HG03432 (cell line): ENCODE results near the gene ANKRD17.
"Not testable (repeated sequence)": the region's sequence is repeated elsewhere in the genome, so short reads cannot be mapped to it uniquely, and the experiment has no call there.

Source experiments
- ATAC-seq: cut with Tn5 transposase; IDR thresholded peaks from one replicate; pipeline ENCODE4 v1.9.1; 2021; ENCODE audit warnings: mild to moderate bottlenecking, moderate library complexity; ENCODE audit not compliant: unreplicated experiment

Gene ANKRD17

DNA sequence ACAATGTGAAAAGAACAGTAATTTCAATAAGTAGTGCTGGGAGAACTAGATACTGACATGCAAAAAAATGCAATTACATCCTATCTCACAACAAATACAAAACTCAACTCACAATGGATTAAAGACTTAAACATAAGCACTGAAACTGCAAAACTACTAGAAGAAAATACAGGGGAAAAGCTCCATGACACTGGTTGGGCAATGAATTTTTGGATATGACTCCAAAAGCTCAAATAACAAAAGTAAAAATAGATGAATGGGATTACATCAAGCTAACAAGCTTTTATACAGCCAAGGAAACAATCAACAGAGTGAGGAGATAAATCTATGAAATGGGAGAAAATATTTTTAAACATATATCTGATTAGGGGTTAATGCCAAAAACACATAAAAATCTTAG, 53.1 kb downstream of the ANKRD17 start:
- ATAC-seq, result no peak

GRCh38 chr4:73203976-73204375, 54.6 kb downstream of the ANKRD17 start:
- ATAC-seq, result not testable (repeated sequence)

GRCh38 chr4:73197220-73197619, 61.4 kb downstream of the ANKRD17 start:
- no peak for ATAC-seq

DNA sequence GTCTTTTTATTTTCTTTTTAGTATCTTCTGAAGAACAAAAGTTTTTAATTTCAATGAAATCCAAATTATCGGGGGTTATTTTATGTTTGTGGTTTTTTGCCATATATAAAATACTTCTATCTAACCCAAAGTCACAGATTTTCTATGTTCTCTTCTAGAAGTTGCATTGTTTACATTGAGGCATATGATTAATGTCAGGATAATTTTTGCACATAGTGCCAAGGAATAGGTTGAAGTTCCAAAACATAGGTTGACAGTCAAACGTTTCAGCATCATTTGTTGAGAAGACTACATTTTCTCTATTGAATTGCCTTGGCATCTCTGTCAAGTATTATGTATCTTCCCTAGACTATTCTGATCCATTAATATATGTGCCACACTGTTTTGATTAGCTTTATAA, 64.5 kb downstream of the ANKRD17 start:
- ATAC-seq, result no peak

DNA sequence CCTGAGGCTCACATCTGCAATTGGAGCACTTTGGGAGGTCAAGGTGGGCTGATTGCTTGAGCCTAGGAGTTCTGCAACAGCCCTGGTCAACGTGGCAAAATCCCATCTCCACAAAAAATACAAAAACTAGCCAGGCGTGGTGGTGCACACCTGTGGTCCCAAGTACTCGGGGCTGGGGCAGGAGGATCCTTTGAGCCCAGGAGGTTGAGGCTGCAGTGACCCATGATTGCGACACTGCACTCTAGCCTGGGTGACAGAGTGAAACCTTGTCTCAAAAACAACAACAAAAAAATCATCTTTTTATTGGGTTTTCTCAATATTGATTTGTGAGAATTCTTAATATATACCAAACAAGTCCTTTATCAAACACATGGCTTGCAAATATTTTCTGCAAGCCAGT, 64.9 kb downstream of the ANKRD17 start:
- ATAC-seq, result peak; percentile 32

- peak; percentile 80 for ATAC-seq
Measured at GRCh38 chr4:73193155-73193554, 65.4 kb downstream of the ANKRD17 start.

DNA sequence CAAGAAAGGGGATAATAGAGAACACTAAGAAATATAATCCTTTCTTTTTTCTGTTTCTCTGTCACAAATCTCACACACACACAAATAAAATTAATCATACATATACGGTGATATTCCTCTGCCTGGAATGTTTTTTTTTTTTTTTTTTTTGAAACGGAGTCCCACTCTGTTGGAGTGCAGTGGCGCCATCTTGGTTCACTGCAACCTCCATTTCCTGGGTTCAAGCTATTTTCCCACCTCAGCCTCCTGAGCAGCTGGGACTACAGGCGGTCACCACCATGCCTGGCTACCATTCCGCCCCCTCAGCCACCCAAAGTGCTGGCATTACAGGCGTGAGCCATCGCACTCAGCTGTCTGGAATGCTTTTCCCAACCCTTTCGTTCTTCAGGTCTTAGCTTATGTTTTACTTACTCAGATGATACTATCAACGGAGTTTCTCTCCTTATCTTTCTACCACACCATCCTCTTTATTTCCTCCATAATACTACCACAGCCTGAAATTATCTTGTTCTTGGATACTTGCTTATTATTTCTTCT, 69.3 kb downstream of the ANKRD17 start:
- ATAC-seq, result no peak

- no peak for ATAC-seq
Measured at GRCh38 chr4:73187325-73187724, 71.3 kb downstream of the ANKRD17 start.

DNA sequence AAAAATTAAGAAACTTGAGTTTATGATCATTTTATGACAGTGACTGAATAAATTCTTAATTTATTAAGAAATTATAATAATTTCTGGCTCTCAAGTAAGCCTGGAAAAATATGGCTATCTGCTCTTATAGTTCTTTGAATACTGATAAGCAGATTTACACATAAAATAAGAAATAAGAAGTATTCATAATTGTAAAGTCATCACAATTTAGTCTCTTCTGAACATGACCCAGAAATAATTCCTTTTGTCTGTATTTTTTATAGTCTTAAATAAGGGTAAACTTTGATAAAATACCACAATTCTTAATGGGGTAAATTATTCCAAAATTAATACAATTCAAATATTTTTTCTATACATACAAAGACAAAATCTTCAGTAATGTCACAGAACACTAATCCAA, 72.7 kb downstream of the ANKRD17 start:
- ATAC-seq, result no peak

DNA sequence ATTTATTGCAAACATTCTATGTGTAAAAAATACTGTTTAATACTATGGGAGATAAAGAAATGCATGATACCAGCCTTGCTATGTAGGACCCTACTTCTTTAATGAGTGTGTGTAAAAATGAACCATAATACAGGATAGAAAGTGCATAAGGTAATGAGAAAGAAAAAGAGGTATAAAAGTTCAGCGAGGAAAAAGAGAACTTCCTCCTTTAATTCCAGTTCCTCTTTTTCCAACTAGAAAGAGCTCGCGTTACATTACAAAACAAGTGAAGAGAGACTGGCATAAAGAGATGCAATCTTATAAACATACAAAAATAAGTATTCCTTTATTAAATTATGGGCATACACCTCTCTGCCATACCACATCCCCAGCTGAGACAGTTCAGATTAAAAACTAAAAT, 77.4 kb downstream of the ANKRD17 start:
- ATAC-seq, result peak; percentile 40

DNA sequence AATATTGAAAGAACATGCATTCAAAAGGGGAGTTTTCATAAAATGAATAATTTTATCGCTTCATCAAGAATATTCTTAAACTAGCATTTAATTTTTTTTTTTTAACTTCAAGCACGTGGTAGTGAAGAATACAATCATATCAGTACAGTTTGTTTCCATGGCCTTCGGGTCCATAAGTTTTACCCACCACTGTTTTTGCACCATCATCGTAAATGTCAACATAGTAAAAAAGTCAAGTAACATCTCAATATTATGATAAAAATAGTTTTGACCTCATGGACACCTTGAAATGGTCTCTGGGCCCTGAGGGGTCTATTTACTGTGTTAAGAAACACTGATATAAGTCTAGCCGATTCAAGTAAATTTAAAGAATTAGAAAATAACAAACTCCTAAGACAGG, 80.2 kb downstream of the ANKRD17 start:
- ATAC-seq, result no peak

DNA sequence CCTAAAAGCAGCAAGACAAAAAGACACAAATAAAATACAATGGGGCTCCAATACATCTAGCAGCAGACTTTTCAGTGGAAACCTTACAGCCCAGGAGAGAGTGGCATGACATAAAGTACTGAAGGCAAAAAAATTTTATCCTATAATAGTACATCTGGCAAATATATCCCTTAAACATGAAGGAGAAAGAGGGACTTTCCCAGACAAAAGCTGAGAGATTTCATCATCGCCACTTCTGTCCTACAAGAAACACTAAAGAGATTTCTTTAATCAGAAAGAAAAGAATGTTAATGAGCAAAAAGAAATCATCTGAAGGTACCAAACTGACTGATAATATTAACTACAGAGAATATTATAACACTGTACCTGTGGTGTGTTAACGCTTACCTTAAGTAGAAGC, 86.4 kb downstream of the ANKRD17 start:
- no peak for ATAC-seq

GRCh38 chr4:73170518-73171198, 87.9 kb downstream of the ANKRD17 start:
- no peak for ATAC-seq

DNA sequence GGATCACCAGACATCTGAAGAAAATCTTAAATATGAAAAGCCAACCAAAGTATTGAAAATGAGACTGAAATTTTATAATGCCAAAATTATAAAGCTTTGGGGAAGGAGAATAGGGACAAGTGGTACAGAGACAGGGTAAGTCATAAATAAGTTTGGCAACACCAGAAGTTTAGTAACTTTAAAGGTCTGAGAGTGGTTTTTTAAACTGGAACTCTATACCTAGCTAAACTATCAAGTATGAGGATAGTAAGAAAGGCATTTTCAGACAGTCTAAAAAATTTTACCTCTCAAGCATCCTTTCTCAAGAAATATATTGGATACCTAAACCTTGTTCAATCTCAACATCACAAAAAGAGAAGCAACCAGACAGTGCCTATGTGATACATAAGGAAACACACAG, 92.4 kb downstream of the ANKRD17 start:
- no peak for ATAC-seq

DNA sequence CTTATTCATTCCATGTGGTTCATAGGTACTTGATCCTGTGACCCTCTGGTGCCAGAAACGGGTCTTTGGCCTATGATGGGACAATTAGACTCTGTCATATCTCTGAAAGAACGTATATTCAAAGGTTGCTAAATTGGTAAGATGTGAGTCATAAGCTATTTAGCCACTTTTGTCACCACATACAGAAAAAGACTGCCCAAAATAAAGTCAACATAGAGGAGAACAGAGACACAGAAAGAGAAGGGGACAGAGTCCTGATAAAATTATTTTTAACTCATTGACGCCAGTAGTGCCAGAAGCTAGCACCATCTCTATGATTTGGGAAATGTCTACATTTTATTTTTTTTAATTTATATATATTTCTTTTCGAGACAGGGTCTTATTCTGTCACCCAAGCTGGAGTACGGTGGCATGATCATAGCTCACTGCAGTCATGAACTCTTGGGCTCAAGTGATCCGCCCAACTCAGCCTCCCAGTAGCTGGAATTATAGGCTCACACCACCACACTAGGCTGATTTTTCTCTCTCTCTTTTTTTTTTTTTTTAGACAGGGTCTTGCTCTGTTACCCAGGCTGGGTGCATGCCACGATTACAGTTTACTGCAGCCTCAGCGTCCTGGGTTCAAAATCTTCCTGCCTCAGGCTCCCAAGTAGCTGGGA, 96.9 kb downstream of the ANKRD17 start:
- no peak for ATAC-seq

GRCh38 chr4:73156394-73156793, 102.2 kb downstream of the ANKRD17 start:
- ATAC-seq, result no peak

GRCh38 chr4:73152893-73153292, 105.7 kb downstream of the ANKRD17 start:
- no peak for ATAC-seq

DNA sequence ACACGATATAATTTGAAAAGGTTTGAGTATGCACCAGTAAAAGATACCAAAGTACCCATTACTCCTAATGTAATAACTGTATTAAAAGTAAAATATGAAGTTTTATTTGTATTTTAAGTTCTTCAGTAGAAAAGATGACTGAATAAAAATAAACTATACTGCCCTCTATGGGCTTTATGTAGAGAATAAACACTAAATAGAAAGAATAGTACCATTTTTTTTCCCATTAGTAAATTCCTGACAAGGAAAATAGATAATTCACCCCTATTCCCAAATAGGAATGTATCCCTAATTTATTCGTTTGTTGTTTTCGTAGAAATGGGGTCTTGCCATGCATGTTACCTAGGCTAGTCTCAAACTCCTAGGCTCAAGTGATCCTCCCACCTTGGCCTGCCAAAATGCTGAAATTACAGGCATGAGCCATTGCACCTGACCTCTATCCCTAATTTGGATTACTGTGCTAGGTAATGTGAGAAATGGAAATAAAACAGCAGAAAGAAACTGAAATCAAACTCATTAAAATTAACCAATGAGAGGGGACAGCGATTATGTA, 115.5 kb downstream of the ANKRD17 start:
- no peak for ATAC-seq

- no peak for ATAC-seq
Measured at GRCh38 chr4:73139991-73140390, 118.6 kb downstream of the ANKRD17 start.

GRCh38 chr4:73139245-73139644, 119.4 kb downstream of the ANKRD17 start:
- no peak for ATAC-seq

DNA sequence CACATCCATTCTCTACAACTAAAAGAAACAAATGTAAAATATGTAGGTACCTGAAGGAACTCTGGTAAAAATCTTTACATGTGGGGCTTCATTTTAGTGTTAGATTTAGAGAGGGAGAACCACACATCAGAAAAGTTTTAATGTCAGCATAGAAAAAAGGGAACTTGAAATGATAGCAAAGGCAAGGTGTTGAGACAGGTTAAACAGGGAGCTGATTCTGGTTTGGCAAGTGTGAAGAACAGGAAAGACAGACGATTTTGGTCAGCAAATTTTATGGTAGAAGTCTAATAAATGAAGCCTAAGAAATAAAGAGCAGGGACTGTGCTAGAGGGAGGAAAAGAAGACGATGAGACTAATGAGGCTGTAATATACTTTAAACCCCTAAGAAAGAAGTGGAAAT, 121.5 kb downstream of the ANKRD17 start:
- no peak for ATAC-seq

GRCh38 chr4:73133784-73134183, 124.8 kb downstream of the ANKRD17 start:
- no peak for ATAC-seq
